Stomach (tissue), 4 donors: ENCODE results near the gene ELAVL1.

Experiments used
- CTCF ChIP-seq, 7 experiments: fragments of 450-650 bp in 4 of 7; fragments of 200-600 bp in 3 of 7; sonication (generic) in 3 of 7; IDR thresholded peaks; one replicate each; pipeline ENCODE4 v1.5.1; 2016 to 2019; ENCODE audit warnings: antibody characterized with exemption in 7 of 7, control low read depth in 2 of 7, mild to moderate bottlenecking in 1 of 7
- EP300 ChIP-seq: sonication (generic); formaldehyde crosslinking; IDR thresholded peaks from one replicate; pipeline ENCODE4 v1.6.1; 2017; ENCODE audit warnings: antibody characterized with exemption
- POLR2A ChIP-seq, 4 donors: fragments of 450-650 bp; IDR thresholded peaks; one replicate each; pipeline ENCODE4 v1.6.1; 2016; ENCODE audit warnings: antibody characterized with exemption in 4 of 4, control low read depth in 2 of 4, mild to moderate bottlenecking in 1 of 4, moderate library complexity in 1 of 4
- POLR2AphosphoS5 ChIP-seq, 3 donors: sonication (generic); formaldehyde crosslinking; IDR thresholded peaks; one replicate each; pipeline ENCODE4 v1.6.1; 2016; ENCODE audit warnings: antibody characterized with exemption in 3 of 3

- TF ChIP-seq POLR2A (IDR thresholded peaks at IDR 0.05), result no peak
- TF ChIP-seq CTCF (IDR thresholded peaks at IDR 0.05), result no peak
- TF ChIP-seq EP300, result no peak
- no peak for TF ChIP-seq POLR2AphosphoS5 (IDR thresholded peaks at IDR 0.05)
These were observed 12.9 kb downstream of the ELAVL1 start for GRCh38 chr19:7992575-7992974.
